Liver (tissue), 3 donors: ENCODE measurements around the gene KRT86.

ENCODE experiments used
- FOXA1 ChIP-seq: IDR thresholded peaks from 2 replicates; pipeline ENCODE4 v1.6.1; 2016; ENCODE audit warnings: antibody characterized with exemption
- HNF4A ChIP-seq, 2 donors: conservative IDR thresholded peaks; 2 replicates each; pipeline ENCODE4 v1.6.1; 2016; ENCODE audit warnings: antibody characterized with exemption in 2 of 2, mild to moderate bottlenecking in 2 of 2
- RAD21 ChIP-seq, 2 donors: IDR thresholded peaks; 2 replicates each; pipeline ENCODE4 v1.6.1; 2016; ENCODE audit warnings: antibody characterized with exemption in 2 of 2, mild to moderate bottlenecking in 2 of 2
- SP1 ChIP-seq: IDR thresholded peaks from 2 replicates; pipeline ENCODE4 v1.6.1; 2018; ENCODE audit warnings: antibody characterized with exemption, mild to moderate bottlenecking
- TAF1 ChIP-seq: conservative IDR thresholded peaks from 2 replicates; pipeline ENCODE4 v1.6.1; 2016; ENCODE audit warnings: antibody characterized with exemption, mild to moderate bottlenecking
- YY1 ChIP-seq: IDR thresholded peaks from 2 replicates; pipeline ENCODE4 v1.6.1; 2016; ENCODE audit warnings: antibody characterized with exemption, mild to moderate bottlenecking
- TF ChIP-seq, protein P1 (sequence below): fragments of 150-350 bp; IDR thresholded peaks from 2 replicates; pipeline ENCODE4 v1.5.1; 2017; ENCODE audit warnings: improper control_type of control experiment, low read depth, low read length; ENCODE audit not compliant: missing input control
- TF ChIP-seq, protein P2 (sequence below): IDR thresholded peaks from 2 replicates; pipeline ENCODE4 v1.6.1; 2016; ENCODE audit warnings: antibody characterized with exemption
- TF ChIP-seq, protein P3 (sequence below): IDR thresholded peaks from 2 replicates; pipeline ENCODE4 v1.6.1; 2016; ENCODE audit warnings: antibody characterized with exemption, mild to moderate bottlenecking
- TF ChIP-seq, protein P4 (sequence below): IDR thresholded peaks from 2 replicates; pipeline ENCODE4 v1.6.1; 2016; ENCODE audit warnings: antibody characterized with exemption
- TF ChIP-seq, protein P5 (sequence below): IDR thresholded peaks from 2 replicates; pipeline ENCODE4 v1.6.1; 2016; ENCODE audit warnings: antibody characterized with exemption
- donor health status: healthy.
- donor health status: healthy.

DNA sequence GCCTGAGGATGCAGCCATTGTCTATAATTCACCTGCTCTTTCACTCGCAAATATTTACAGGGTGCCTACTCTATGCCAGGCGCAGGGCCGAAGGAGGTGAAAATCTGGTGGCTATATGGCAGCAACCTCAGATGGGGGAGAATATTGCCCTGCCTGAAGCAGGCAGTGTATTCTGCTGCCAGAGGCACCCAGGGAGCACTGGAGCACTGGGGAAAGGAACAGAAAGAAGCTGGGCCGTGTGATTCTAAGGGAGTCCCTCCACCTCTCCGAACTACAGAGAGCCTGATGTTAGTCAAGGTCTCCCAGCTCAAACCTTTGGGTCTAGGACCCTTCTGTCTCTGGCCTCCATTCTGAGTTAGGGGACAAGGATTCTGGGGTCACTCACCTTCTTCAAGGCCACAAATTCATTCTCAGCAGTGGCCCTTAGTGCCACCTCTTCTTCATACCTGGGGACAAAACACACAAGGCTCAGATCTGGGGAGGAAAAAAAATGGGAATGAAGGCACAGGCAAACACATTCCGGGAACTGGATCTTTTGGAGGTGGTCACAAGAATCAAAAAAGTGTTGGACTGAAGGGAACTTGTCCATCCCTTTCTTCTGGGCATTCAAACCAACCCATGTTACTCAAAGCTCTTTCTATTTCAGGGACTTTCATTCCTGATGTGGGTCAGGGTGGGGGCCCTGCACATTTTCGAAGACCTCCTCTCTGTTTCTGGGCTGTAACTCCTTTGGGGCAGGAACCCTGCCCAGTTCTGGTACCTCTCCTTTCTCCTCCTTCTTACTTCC lies 19.3 kb upstream of the KRT86 start:
- TF ChIP-seq TAF1 (no peak), SP1 (no peak), FOXA1 (no peak), RAD21 (IDR thresholded peaks at IDR 0.05) (no peak), HNF4A (conservative IDR thresholded peaks at IDR 0.05) (no peak), YY1 (no peak)
- TF ChIP-seq, protein P1, sequence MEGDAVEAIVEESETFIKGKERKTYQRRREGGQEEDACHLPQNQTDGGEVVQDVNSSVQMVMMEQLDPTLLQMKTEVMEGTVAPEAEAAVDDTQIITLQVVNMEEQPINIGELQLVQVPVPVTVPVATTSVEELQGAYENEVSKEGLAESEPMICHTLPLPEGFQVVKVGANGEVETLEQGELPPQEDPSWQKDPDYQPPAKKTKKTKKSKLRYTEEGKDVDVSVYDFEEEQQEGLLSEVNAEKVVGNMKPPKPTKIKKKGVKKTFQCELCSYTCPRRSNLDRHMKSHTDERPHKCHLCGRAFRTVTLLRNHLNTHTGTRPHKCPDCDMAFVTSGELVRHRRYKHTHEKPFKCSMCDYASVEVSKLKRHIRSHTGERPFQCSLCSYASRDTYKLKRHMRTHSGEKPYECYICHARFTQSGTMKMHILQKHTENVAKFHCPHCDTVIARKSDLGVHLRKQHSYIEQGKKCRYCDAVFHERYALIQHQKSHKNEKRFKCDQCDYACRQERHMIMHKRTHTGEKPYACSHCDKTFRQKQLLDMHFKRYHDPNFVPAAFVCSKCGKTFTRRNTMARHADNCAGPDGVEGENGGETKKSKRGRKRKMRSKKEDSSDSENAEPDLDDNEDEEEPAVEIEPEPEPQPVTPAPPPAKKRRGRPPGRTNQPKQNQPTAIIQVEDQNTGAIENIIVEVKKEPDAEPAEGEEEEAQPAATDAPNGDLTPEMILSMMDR = no peak
- TF ChIP-seq, protein P2, sequence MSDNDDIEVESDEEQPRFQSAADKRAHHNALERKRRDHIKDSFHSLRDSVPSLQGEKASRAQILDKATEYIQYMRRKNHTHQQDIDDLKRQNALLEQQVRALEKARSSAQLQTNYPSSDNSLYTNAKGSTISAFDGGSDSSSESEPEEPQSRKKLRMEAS = no peak
- TF ChIP-seq, protein P3, sequence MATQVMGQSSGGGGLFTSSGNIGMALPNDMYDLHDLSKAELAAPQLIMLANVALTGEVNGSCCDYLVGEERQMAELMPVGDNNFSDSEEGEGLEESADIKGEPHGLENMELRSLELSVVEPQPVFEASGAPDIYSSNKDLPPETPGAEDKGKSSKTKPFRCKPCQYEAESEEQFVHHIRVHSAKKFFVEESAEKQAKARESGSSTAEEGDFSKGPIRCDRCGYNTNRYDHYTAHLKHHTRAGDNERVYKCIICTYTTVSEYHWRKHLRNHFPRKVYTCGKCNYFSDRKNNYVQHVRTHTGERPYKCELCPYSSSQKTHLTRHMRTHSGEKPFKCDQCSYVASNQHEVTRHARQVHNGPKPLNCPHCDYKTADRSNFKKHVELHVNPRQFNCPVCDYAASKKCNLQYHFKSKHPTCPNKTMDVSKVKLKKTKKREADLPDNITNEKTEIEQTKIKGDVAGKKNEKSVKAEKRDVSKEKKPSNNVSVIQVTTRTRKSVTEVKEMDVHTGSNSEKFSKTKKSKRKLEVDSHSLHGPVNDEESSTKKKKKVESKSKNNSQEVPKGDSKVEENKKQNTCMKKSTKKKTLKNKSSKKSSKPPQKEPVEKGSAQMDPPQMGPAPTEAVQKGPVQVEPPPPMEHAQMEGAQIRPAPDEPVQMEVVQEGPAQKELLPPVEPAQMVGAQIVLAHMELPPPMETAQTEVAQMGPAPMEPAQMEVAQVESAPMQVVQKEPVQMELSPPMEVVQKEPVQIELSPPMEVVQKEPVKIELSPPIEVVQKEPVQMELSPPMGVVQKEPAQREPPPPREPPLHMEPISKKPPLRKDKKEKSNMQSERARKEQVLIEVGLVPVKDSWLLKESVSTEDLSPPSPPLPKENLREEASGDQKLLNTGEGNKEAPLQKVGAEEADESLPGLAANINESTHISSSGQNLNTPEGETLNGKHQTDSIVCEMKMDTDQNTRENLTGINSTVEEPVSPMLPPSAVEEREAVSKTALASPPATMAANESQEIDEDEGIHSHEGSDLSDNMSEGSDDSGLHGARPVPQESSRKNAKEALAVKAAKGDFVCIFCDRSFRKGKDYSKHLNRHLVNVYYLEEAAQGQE = no peak
- TF ChIP-seq, protein P4, sequence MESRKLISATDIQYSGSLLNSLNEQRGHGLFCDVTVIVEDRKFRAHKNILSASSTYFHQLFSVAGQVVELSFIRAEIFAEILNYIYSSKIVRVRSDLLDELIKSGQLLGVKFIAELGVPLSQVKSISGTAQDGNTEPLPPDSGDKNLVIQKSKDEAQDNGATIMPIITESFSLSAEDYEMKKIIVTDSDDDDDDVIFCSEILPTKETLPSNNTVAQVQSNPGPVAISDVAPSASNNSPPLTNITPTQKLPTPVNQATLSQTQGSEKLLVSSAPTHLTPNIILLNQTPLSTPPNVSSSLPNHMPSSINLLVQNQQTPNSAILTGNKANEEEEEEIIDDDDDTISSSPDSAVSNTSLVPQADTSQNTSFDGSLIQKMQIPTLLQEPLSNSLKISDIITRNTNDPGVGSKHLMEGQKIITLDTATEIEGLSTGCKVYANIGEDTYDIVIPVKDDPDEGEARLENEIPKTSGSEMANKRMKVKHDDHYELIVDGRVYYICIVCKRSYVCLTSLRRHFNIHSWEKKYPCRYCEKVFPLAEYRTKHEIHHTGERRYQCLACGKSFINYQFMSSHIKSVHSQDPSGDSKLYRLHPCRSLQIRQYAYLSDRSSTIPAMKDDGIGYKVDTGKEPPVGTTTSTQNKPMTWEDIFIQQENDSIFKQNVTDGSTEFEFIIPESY = no peak
- TF ChIP-seq, protein P5, sequence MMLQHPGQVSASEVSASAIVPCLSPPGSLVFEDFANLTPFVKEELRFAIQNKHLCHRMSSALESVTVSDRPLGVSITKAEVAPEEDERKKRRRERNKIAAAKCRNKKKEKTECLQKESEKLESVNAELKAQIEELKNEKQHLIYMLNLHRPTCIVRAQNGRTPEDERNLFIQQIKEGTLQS = no peak
